IMR-90 (cell line): ENCODE results near the gene CCSER1. TPM values are rescaled to one million over a fixed set of nuclear protein-coding genes. Genes with fewer than 3 reads are reported as not detected.

Experiments used
- ATAC-seq: fragments of 200-7000 bp; cut with Tn5 transposase; 2 replicates; pipeline ENCODE4 v1.9.1; 2020; ENCODE audit warnings: low read depth, mild to moderate bottlenecking, moderate library complexity
- BruUV-seq: library from RNA; stranded (reverse); fragments of 400-500 nt; replicated peaks from 2 replicates; lab custom pipeline; 2021; lab: Mats Ljungman, UMichigan
- CTCF ChIA-PET: fragments of 300-600 bp; formaldehyde crosslinking; extraction: SDS; loops from one replicate; lab custom pipeline; 2021; ENCODE audit warnings: antibody characterized with exemption; lab: Yijun Ruan, JAX
- POLR2A ChIA-PET: fragments of 300-600 bp; sonication (Branson Sonifier 250); formaldehyde crosslinking; loops from one replicate; lab custom pipeline; 2022; ENCODE audit warnings: antibody characterized with exemption; ENCODE audit not compliant: unreplicated experiment; lab: Charles Lee
- DNase-seq: peaks from one replicate; pipeline ENCODE4 v3.0.0; 2013
- H2AFZ ChIP-seq: replicated peaks from 2 replicates; pipeline ENCODE3; 2013; ENCODE audit warnings: low read length, mild to moderate bottlenecking; ENCODE audit not compliant: poor library complexity
- H2AK5ac ChIP-seq: 2 replicates; pipeline ENCODE4 v1.6.1; 2013; ENCODE audit warnings: low read depth, low read length, inconsistent platforms
- H2AK9ac ChIP-seq: replicated peaks from 2 replicates; pipeline ENCODE3; 2013; ENCODE audit warnings: mild to moderate bottlenecking, low read depth, low read length, moderate library complexity; ENCODE audit not compliant: poor library complexity
- H2BK120ac ChIP-seq: 2 replicates; pipeline ENCODE4 v1.6.1; 2013; ENCODE audit warnings: low read depth, low read length, inconsistent platforms
- H2BK15ac ChIP-seq: 3 replicates; pipeline ENCODE4 v1.6.1; 2013; ENCODE audit warnings: low read depth, low read length, inconsistent platforms
- H2BK20ac ChIP-seq: 2 replicates; pipeline ENCODE4 v1.6.1; 2013; ENCODE audit warnings: low read depth, mild to moderate bottlenecking, inconsistent platforms, low read length, moderate library complexity
- H2BK5ac ChIP-seq: 2 replicates; pipeline ENCODE4 v1.6.1; 2013; ENCODE audit warnings: mild to moderate bottlenecking, low read depth, low read length, inconsistent platforms; ENCODE audit not compliant: poor library complexity, severe bottlenecking
- H3K14ac ChIP-seq: replicated peaks from 2 replicates; pipeline ENCODE4 v1.6.1; 2013; ENCODE audit warnings: low read depth, low read length, inconsistent platforms
- H3K18ac ChIP-seq: 2 replicates; pipeline ENCODE4 v1.6.1; 2013; ENCODE audit warnings: low read depth, low read length, control low read depth
- H3K23ac ChIP-seq: 2 replicates; pipeline ENCODE4 v1.6.1; 2013; ENCODE audit warnings: low read depth, low read length, inconsistent platforms
- H3K27ac ChIP-seq: 2 replicates; pipeline ENCODE4 v1.5.1; 2013; ENCODE audit warnings: mild to moderate bottlenecking, control low read depth, low read length; ENCODE audit not compliant: insufficient read depth
- H3K27me3 ChIP-seq: 2 replicates; pipeline ENCODE4 v1.6.1; 2013; ENCODE audit warnings: low read length; ENCODE audit not compliant: control insufficient read depth, insufficient read depth
- H3K36me3 ChIP-seq: 2 replicates; pipeline ENCODE4 v1.6.1; 2013; ENCODE audit warnings: low read length, mixed read lengths; ENCODE audit not compliant: control insufficient read depth, insufficient read depth
- H3K4ac ChIP-seq: 2 replicates; pipeline ENCODE4 v1.6.1; 2013; ENCODE audit warnings: low read depth, low read length, inconsistent platforms
- H3K4me1 ChIP-seq: 2 replicates; pipeline ENCODE4 v1.6.1; 2013; ENCODE audit warnings: low read length, mixed read lengths; ENCODE audit not compliant: control insufficient read depth, insufficient read depth
- H3K4me2 ChIP-seq: 2 replicates; pipeline ENCODE4 v1.6.1; 2013; ENCODE audit warnings: low read depth, mild to moderate bottlenecking, control low read depth, low read length, moderate library complexity
- H3K4me3 ChIP-seq: 2 replicates; pipeline ENCODE4 v1.5.1; 2013; ENCODE audit warnings: low read depth, mild to moderate bottlenecking, control low read depth, low read length, moderate library complexity; ENCODE audit not compliant: insufficient read depth
- H3K56ac ChIP-seq: 2 replicates; pipeline ENCODE4 v1.6.1; 2013; ENCODE audit warnings: low read length, inconsistent platforms; ENCODE audit not compliant: insufficient read depth; ENCODE audit errors: extremely low read depth
- H3K79me1 ChIP-seq, 2 experiments: 2 replicates each; pipeline ENCODE4 v1.6.1; 2013; ENCODE audit warnings: low read length in 2 of 2, inconsistent platforms in 1 of 2, low read depth in 1 of 2
- H3K9ac ChIP-seq: 2 replicates; pipeline ENCODE4 v1.6.1; 2013; ENCODE audit warnings: low read depth, low read length, control low read depth
- H3K9me1 ChIP-seq: 2 replicates; pipeline ENCODE4 v1.6.1; 2013; ENCODE audit warnings: low read length, inconsistent platforms; ENCODE audit not compliant: insufficient read depth
- H3K9me3 ChIP-seq: 2 replicates; pipeline ENCODE4 v1.6.1; 2013; ENCODE audit warnings: low read length; ENCODE audit not compliant: control insufficient read depth, insufficient read depth
- H4K20me1 ChIP-seq: 2 replicates; pipeline ENCODE4 v1.6.1; 2013; ENCODE audit warnings: low read length, inconsistent platforms; ENCODE audit not compliant: insufficient read depth
- H4K5ac ChIP-seq: 2 replicates; pipeline ENCODE4 v1.6.1; 2013; ENCODE audit warnings: mild to moderate bottlenecking, low read depth, low read length, control low read depth
- H4K8ac ChIP-seq, 2 experiments: 2 replicates each; pipeline ENCODE4 v1.6.1; 2013; ENCODE audit warnings: low read depth in 2 of 2, low read length in 2 of 2, control low read depth in 1 of 2, inconsistent platforms in 1 of 2
- H4K91ac ChIP-seq: 2 replicates; pipeline ENCODE4 v1.6.1; 2013; ENCODE audit warnings: low read depth, low read length, inconsistent platforms; ENCODE audit not compliant: insufficient read depth
- BHLHE40 ChIP-seq: fragments of 150-350 bp; IDR thresholded peaks from 2 replicates; pipeline ENCODE4 v1.6.1; 2016; ENCODE audit warnings: mild to moderate bottlenecking, low read depth, low read length
- CEBPB ChIP-seq: IDR thresholded peaks from 2 replicates; pipeline ENCODE4 v1.6.1; 2012; ENCODE audit warnings: low read depth, low read length, improper control_type of control experiment
- CHD1 ChIP-seq: IDR thresholded peaks from 2 replicates; pipeline ENCODE4 v1.6.1; 2012; ENCODE audit warnings: low read depth, low read length, improper control_type of control experiment
- FOS ChIP-seq: fragments of 150-350 bp; IDR thresholded peaks from 2 replicates; pipeline ENCODE4 v1.6.1; 2016; ENCODE audit warnings: low read depth, low read length
- MAFK ChIP-seq: IDR thresholded peaks from 2 replicates; pipeline ENCODE4 v1.6.1; 2012; ENCODE audit warnings: low read depth, low read length, improper control_type of control experiment
- MAZ ChIP-seq: IDR thresholded peaks from 2 replicates; pipeline ENCODE4 v1.6.1; 2012; ENCODE audit warnings: low read depth, mild to moderate bottlenecking, low read length, improper control_type of control experiment, moderate library complexity, borderline replicate concordance
- MXI1 ChIP-seq: IDR thresholded peaks from 2 replicates; pipeline ENCODE4 v1.6.1; 2012; ENCODE audit warnings: low read depth, mild to moderate bottlenecking, low read length, moderate library complexity, borderline replicate concordance
- NFE2L2 ChIP-seq: fragments of 150-350 bp; IDR thresholded peaks from 2 replicates; pipeline ENCODE4 v1.6.1; 2016; ENCODE audit warnings: low read depth, mild to moderate bottlenecking, low read length
- POLR2A ChIP-seq: IDR thresholded peaks from 2 replicates; pipeline ENCODE4 v1.6.1; 2012; ENCODE audit warnings: mild to moderate bottlenecking, low read depth, low read length
- RAD21 ChIP-seq: IDR thresholded peaks from 2 replicates; pipeline ENCODE4 v1.6.1; 2012; ENCODE audit warnings: low read length, improper control_type of control experiment
- RCOR1 ChIP-seq: IDR thresholded peaks from 2 replicates; pipeline ENCODE4 v1.6.1; 2012; ENCODE audit warnings: mild to moderate bottlenecking, low read length, improper control_type of control experiment; ENCODE audit not compliant: insufficient replicate concordance
- RFX5 ChIP-seq: IDR thresholded peaks from 2 replicates; pipeline ENCODE4 v1.8.0; 2012; ENCODE audit warnings: low read depth, mild to moderate bottlenecking, low read length, moderate library complexity
- SMC3 ChIP-seq: fragments of 150-350 bp; IDR thresholded peaks from 2 replicates; pipeline ENCODE4 v1.6.1; 2016; ENCODE audit warnings: low read depth, mild to moderate bottlenecking, antibody characterized with exemption, low read length, moderate library complexity
- WGBS, 2 experiments: methylation state at CpG; one replicate each; pipeline versions ENCODE4 v1.1.5 to v1.1.7; 2013; ENCODE audit warnings: missing lambda C conversion rate in 2 of 2; ENCODE audit not compliant: insufficient read length in 1 of 2; ENCODE audit errors: extremely low coverage in 2 of 2; 5-methylcytosine and 5-hydroxymethylcytosine counted together
- dilution Hi-C: fragments of 300-500 bp; cut with HindIII; formaldehyde crosslinking; loops from one replicate; pipeline ENCODE4 v1.14.3; 2018; ENCODE audit warnings: low sequenced_read_pairs; ENCODE audit not compliant: unreplicated experiment
- in situ Hi-C: fragments of 300-500 bp; cut with MboI; formaldehyde crosslinking; loops from 3 replicates; pipeline ENCODE4 v1.14.3; 2019; ENCODE audit warnings: low sequenced_read_pairs, inconsistent platforms, mixed read lengths
- intact Hi-C: fragments of 100-400 bp; cut with micrococcal nuclease; formaldehyde crosslinking; loops from 2 replicates; pipeline ENCODE4 v1.10.0; 2022
- polyA plus RNA-seq, 3 experiments: library from polyadenylated mRNA; depleted of rRNA; stranded (reverse); fragments of >200 nt; gene quantifications; 2 replicates each; pipeline ENCODE4 v1.2.3, GENCODE V29; 2012; ENCODE audit warnings: low replicate concordance in 1 of 3
- total RNA-seq: library from RNA; depleted of rRNA; stranded (reverse); fragments of >200 nt; gene quantifications from 2 replicates; pipeline ENCODE4 v1.2.3, GENCODE V29; 2012
- TF ChIP-seq, protein P1 (sequence below): fragments of 150-350 bp; IDR thresholded peaks from 2 replicates; pipeline ENCODE4 v1.6.1; 2016; ENCODE audit warnings: low read depth, mild to moderate bottlenecking, low read length, moderate library complexity, borderline replicate concordance
- TF ChIP-seq, protein P2 (sequence below): conservative IDR thresholded peaks from 2 replicates; pipeline ENCODE4 v1.5.1; 2012; ENCODE audit warnings: mild to moderate bottlenecking, low read depth, low read length, improper control_type of control experiment
- TF ChIP-seq, protein P3 (sequence below): fragments of 150-350 bp; IDR thresholded peaks from 2 replicates; pipeline ENCODE4 v1.6.1; 2017; ENCODE audit warnings: mild to moderate bottlenecking, antibody characterized with exemption, low read length, low read depth

The CCSER1 gene
- total and polyA plus RNA-seq, 2 of the 4 experiments (the other 2 are of a cell fraction) = not detected

DNA sequence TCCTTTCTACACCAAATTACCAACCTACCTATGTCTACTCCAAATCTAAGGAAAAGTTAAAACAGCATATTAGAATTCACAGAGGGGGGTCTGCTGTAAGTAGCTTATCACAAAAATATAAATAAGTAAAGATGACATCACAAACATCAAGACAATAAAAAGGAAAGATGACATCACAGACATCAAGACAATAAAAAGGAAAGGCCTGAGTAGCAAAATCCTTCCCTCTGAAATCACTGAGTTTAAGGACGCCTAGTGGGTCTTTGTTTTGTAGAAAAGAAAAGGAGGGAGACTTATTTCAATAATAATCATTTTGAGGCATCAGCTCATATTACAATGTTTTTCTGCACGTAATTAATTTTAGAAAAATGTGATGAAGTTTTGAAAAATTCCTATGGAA lies 1469.5 kb downstream of the CCSER1 start:
- Histone ChIP-seq H2BK20ac (no peak overlapping the region), H3K4ac (no peak overlapping the region), H3K14ac (no peak overlapping the region), H3K9me3 (no peaks in the 10 kb centered on the region; the same call in 1 of the 2 replicates), H2BK15ac (no peak overlapping the region), H2AK9ac (no peak overlapping the region), H3K23ac (no peak overlapping the region), H2BK5ac (no peak overlapping the region), H2AFZ (no peak overlapping the region), H3K79me1 (no peaks in the 10 kb centered on the region), H3K27ac (no peak overlapping the region), H3K9ac (no peak overlapping the region), H3K4me3 (no peak overlapping the region), H3K4me1 (no peaks in the 10 kb centered on the region), H3K4me2 (no peak overlapping the region), H3K36me3 (no peaks in the 10 kb centered on the region), H4K91ac (no peak overlapping the region), H4K20me1 (no peaks in the 10 kb centered on the region), H3K9me1 (no peaks in the 10 kb centered on the region), H3K18ac (no peak overlapping the region), H4K5ac (no peak overlapping the region), H2BK120ac (no peak overlapping the region), H3K27me3 (no peaks in the 10 kb centered on the region), H3K56ac (no peak overlapping the region), H4K8ac (no peak overlapping the region), H2AK5ac (no peak overlapping the region)
- ATAC-seq = no peak
- CTCF ChIA-PET = no interaction called here
- WGBS, 2 experiments = no CpG with 5 or more reads among the region's 2 CpGs
- TF ChIP-seq FOS (no peak), RAD21 (no peak), MXI1 (no peak), CEBPB (no peak), CHD1 (no peak), MAFK (no peak), SMC3 (no peak), POLR2A (no peak), RFX5 (no peak), MAZ (no peak), RCOR1 (no peak), NFE2L2 (no peak), BHLHE40 (no peak)
- TF ChIP-seq, protein P1, sequence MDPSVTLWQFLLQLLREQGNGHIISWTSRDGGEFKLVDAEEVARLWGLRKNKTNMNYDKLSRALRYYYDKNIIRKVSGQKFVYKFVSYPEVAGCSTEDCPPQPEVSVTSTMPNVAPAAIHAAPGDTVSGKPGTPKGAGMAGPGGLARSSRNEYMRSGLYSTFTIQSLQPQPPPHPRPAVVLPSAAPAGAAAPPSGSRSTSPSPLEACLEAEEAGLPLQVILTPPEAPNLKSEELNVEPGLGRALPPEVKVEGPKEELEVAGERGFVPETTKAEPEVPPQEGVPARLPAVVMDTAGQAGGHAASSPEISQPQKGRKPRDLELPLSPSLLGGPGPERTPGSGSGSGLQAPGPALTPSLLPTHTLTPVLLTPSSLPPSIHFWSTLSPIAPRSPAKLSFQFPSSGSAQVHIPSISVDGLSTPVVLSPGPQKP = no peak
- TF ChIP-seq, protein P2, sequence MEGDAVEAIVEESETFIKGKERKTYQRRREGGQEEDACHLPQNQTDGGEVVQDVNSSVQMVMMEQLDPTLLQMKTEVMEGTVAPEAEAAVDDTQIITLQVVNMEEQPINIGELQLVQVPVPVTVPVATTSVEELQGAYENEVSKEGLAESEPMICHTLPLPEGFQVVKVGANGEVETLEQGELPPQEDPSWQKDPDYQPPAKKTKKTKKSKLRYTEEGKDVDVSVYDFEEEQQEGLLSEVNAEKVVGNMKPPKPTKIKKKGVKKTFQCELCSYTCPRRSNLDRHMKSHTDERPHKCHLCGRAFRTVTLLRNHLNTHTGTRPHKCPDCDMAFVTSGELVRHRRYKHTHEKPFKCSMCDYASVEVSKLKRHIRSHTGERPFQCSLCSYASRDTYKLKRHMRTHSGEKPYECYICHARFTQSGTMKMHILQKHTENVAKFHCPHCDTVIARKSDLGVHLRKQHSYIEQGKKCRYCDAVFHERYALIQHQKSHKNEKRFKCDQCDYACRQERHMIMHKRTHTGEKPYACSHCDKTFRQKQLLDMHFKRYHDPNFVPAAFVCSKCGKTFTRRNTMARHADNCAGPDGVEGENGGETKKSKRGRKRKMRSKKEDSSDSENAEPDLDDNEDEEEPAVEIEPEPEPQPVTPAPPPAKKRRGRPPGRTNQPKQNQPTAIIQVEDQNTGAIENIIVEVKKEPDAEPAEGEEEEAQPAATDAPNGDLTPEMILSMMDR = no peak
- TF ChIP-seq, protein P3, sequence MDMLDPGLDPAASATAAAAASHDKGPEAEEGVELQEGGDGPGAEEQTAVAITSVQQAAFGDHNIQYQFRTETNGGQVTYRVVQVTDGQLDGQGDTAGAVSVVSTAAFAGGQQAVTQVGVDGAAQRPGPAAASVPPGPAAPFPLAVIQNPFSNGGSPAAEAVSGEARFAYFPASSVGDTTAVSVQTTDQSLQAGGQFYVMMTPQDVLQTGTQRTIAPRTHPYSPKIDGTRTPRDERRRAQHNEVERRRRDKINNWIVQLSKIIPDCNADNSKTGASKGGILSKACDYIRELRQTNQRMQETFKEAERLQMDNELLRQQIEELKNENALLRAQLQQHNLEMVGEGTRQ = no peak
- DNase-seq = no peak
- intact Hi-C loops = no loop called here
- POLR2A ChIA-PET = no interaction called here
- in situ Hi-C loops = no loop called here
- no TSS peak for BruUV-seq
- dilution Hi-C loops = no loop called here
